ENCODE results near the gene ANXA2R. TPM values are rescaled to one million over a fixed set of nuclear protein-coding genes. Genes with fewer than 3 reads are reported as not detected.
A peak's percentile ranks its signal among the peaks of the same experiment; 100 is the strongest.

Gene ANXA2R
- total RNA-seq, 1 donor, result 3.6 TPM

DNA sequence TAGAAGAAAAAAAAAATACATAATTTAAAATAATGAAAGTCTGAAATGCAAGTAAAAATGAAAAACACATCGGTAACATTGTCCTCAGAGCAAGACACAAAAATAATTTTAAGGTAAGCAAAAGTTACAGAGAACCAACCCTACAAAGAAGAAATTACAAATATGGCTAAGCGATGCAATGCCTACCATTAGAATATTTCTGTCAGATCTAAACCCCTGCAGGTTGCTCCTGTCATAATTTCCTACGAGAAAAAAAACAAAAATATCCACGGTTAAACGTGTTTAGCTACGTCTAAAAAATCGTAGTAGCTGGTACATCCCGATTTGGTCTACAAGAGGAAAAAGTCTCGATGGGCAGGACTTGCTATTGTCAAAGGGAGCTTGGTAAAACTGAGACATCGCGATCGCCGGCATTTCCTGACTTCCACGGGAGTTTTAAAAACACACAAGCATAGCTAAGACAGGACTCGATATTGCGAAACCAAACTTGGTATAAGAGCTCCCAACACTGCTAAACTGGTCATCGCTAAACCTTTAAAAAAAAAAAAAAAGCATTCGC, 1.1 kb upstream of the ANXA2R start:
- no peaks in the 10 kb centered on the region for H3K36me3 ChIP-seq (ENCODE audit: insufficient read depth, low read length)
- peaks cover 66% of the 10 kb centered on the region for H3K79me2 ChIP-seq (ENCODE audit: insufficient read depth, low read length)
- H3K27ac ChIP-seq (ENCODE audit: low read depth, low read length), result peak overlapping the region; percentile 94
- peak overlapping the region; percentile 78 for H3K4me3 ChIP-seq (ENCODE audit: insufficient read depth, low read length)
- peak overlapping the region; percentile 96 for H3K4me2 ChIP-seq (ENCODE audit: insufficient read depth, low read length)
- H2AFZ ChIP-seq (ENCODE audit: low read length), result peak overlapping the region; percentile 94
- H3K4me1 ChIP-seq (ENCODE audit: insufficient read depth, low read length), result peaks cover 15% of the 10 kb centered on the region
- peaks cover 5% of the 10 kb centered on the region for H4K20me1 ChIP-seq (ENCODE audit: insufficient read depth, low read length)
- DNase-seq (ENCODE audit: insufficient read length, low spot score, missing footprints), result no peak
- H3K27me3 ChIP-seq (ENCODE audit: insufficient read depth, low read length), result no peaks in the 10 kb centered on the region
- no peak for TF ChIP-seq CTCF (IDR thresholded peaks at IDR 0.05; ENCODE audit: extremely low read depth, low read depth, low read length)
- H3K9me3 ChIP-seq (ENCODE audit: low read depth, low read length), result no peaks in the 10 kb centered on the region

DNA sequence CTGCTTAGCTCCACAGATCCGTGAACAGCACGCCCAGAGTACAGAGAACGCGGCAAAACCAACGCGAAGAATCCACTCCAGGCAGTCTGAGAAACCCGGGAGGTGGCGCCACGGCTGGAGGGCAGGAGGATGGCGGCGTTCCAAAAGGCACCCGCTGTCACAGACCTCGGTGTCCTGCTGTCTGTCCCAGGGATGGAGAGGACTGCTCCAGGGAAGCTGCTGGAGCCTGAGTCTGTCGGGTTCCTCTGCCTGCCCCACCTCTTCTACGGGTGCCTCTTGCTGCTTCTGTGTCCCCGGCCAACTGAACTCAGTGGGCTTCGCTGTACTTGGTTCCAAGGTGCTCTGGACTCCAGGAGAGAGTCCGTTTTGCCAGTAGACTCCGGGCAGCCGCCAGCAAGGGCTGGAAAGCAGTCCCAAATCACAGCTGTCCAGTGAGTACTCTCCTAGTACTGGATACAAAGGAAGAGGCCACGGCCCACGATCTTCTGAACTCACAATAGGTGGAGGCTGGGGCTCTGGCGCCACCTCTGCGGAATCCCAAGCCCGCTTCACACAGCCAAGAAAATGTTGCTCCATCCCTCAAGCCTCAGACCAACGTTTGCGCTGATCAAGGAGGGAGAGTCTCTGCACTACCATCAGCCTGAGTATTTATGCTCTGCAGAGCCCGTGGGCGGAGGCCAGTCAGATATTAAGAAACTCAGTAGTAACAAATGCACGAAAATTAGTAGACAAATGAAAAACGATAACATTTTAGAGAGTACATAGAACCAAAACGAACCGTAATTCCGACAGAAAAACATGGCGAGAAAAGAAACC, 440 bp downstream of the ANXA2R start:
- Histone ChIP-seq H4K20me1 (ENCODE audit: insufficient read depth, low read length) (peaks cover 5% of the 10 kb centered on the region), H2AFZ (ENCODE audit: low read length) (peak overlapping the region; percentile 77), H3K79me2 (ENCODE audit: insufficient read depth, low read length) (peaks cover 64% of the 10 kb centered on the region), H3K9me3 (ENCODE audit: low read depth, low read length) (no peaks in the 10 kb centered on the region), H3K27me3 (ENCODE audit: insufficient read depth, low read length) (no peaks in the 10 kb centered on the region), H3K4me2 (ENCODE audit: insufficient read depth, low read length) (peak overlapping the region; percentile 96), H3K36me3 (ENCODE audit: insufficient read depth, low read length) (no peaks in the 10 kb centered on the region), H3K4me3 (ENCODE audit: insufficient read depth, low read length) (peak overlapping the region; percentile 78), H3K4me1 (ENCODE audit: insufficient read depth, low read length) (peaks cover 15% of the 10 kb centered on the region), H3K27ac (ENCODE audit: low read depth, low read length) (peak overlapping the region; percentile 94)
- DNase-seq (ENCODE audit: insufficient read length, low spot score, missing footprints), result peak; percentile 68
- TF ChIP-seq CTCF (IDR thresholded peaks at IDR 0.05; ENCODE audit: extremely low read depth, low read depth, low read length), result no peak

DNA sequence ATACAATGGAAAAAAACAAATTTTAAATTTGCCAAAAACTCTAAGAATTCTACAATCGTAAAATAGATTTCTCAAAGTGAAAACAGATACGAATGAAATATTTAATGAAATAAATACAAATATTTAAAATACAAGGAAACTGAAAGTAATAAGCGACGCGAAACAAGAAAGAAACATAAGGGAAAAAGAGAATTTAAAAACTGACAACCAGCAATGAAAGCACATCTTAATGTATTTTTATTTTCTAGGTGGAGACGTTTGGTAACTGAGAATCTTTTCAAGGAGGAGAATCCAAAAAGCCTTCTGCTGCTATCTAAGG, 1.0 kb downstream of the ANXA2R start:
- Histone ChIP-seq H3K4me3 (ENCODE audit: insufficient read depth, low read length) (peak overlapping the region; percentile 78), H3K4me2 (ENCODE audit: insufficient read depth, low read length) (peak overlapping the region; percentile 96), H3K9me3 (ENCODE audit: low read depth, low read length) (no peaks in the 10 kb centered on the region), H3K27me3 (ENCODE audit: insufficient read depth, low read length) (no peaks in the 10 kb centered on the region), H3K27ac (ENCODE audit: low read depth, low read length) (peak overlapping the region; percentile 94), H3K79me2 (ENCODE audit: insufficient read depth, low read length) (peaks cover 64% of the 10 kb centered on the region), H3K4me1 (ENCODE audit: insufficient read depth, low read length) (peaks cover 9% of the 10 kb centered on the region), H2AFZ (ENCODE audit: low read length) (peak overlapping the region; percentile 77), H4K20me1 (ENCODE audit: insufficient read depth, low read length) (peaks cover under 1% of the 10 kb centered on the region), H3K36me3 (ENCODE audit: insufficient read depth, low read length) (no peaks in the 10 kb centered on the region)
- no peak for TF ChIP-seq CTCF (IDR thresholded peaks at IDR 0.05; ENCODE audit: extremely low read depth, low read depth, low read length)
- DNase-seq (ENCODE audit: insufficient read length, low spot score, missing footprints), result no peak

DNA sequence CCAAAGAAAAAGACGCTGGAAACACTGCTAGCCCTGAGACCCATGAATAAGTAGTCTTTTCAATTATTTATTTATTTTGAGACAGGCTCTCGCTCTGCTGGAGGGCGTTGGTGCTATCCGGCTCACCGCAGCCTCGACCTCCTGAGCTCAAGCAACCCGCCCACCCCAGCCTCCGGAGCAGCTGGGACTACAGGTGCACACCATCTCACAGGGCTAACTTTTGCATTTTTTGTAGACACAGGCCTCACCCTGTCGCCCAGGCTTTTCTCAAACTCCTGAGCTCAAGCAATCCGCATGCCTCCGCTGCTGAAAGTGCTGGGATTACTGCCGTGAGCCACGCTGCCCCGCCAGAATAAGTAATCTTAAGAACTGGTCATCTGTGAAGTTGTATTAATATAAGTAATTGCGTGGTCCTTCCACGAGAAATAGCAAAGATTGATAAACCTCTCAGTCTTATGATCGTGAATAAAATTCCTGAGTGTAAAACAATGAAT, 1.6 kb downstream of the ANXA2R start:
- no peaks in the 10 kb centered on the region for H3K36me3 ChIP-seq (ENCODE audit: insufficient read depth, low read length)
- H3K4me3 ChIP-seq (ENCODE audit: insufficient read depth, low read length), result peak overlapping the region; percentile 55
- peak overlapping the region; percentile 7 for H2AFZ ChIP-seq (ENCODE audit: low read length)
- peak overlapping the region; percentile 17 for H3K27ac ChIP-seq (ENCODE audit: low read depth, low read length)
- H3K9me3 ChIP-seq (ENCODE audit: low read depth, low read length), result no peaks in the 10 kb centered on the region
- H3K4me1 ChIP-seq (ENCODE audit: insufficient read depth, low read length), result peaks cover 8% of the 10 kb centered on the region
- no peak for DNase-seq (ENCODE audit: insufficient read length, low spot score, missing footprints)
- H4K20me1 ChIP-seq (ENCODE audit: insufficient read depth, low read length), result no peaks in the 10 kb centered on the region
- TF ChIP-seq CTCF (IDR thresholded peaks at IDR 0.05; ENCODE audit: extremely low read depth, low read depth, low read length), result no peak
- peaks cover 66% of the 10 kb centered on the region for H3K79me2 ChIP-seq (ENCODE audit: insufficient read depth, low read length)
- H3K27me3 ChIP-seq (ENCODE audit: insufficient read depth, low read length), result no peaks in the 10 kb centered on the region
- H3K4me2 ChIP-seq (ENCODE audit: insufficient read depth, low read length), result peak overlapping the region; percentile 71
